ENCODE results near the gene PHACTR2. TPM values are rescaled to one million over a fixed set of nuclear protein-coding genes. Genes with fewer than 3 reads are reported as not detected.

PHACTR2 gene
- total and polyA plus RNA-seq, 2 donors: 5.5 to 9.8 TPM

DNA sequence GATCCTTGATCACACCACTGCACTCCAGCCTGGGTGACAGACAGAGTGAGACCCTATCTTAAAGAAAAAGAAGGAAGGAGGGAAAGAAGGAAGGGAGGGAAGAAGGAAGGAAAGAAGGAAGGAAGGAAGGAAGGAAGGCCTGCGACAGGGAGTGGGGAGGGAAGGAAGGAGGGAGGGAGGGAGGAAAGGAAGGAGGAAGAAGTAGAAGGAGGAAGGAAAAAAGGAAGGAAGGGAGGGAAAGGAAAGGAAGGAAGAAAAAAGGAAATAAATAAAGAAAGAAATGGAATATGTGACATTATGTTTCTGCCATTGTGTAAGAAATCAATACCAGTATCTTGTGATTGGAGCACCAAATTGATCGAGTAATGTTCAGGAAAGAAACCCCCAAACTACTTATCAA lies 16.2 kb downstream of the PHACTR2 start:
- WGBS: 95% methylated on average over 2 of the region's 2 CpGs
- H3K27me3 ChIP-seq (ENCODE audit: control insufficient read depth in 2 of 2, insufficient read depth in 1 of 2, low read length in 1 of 2): no peaks in the 10 kb centered on the region
- no peaks in the 10 kb centered on the region for H3K9me3 ChIP-seq (ENCODE audit: control insufficient read depth in 2 of 2, insufficient read depth in 1 of 2, low read length in 1 of 2)
- H3K27ac ChIP-seq (ENCODE audit: low read depth in 1 of 2, low read length in 1 of 2): no peak overlapping the region
- no peak overlapping the region for H3K4me3 ChIP-seq (ENCODE audit: low read length in 2 of 2)
- peaks cover 0 to 3% of the 10 kb centered on the region in 2 donors for H3K4me1 ChIP-seq (ENCODE audit: control insufficient read depth in 2 of 2, insufficient read depth in 2 of 2, low read length in 2 of 2)
- no peaks in the 10 kb centered on the region for H3K36me3 ChIP-seq (ENCODE audit: control insufficient read depth in 2 of 2, insufficient read depth in 2 of 2, low read length in 1 of 2)
- DNase-seq (ENCODE audit: low read depth in 6 of 9, low spot score in 9 of 9): no peak

GRCh38 chr6:143694560-143694959 lies 16.8 kb downstream of the PHACTR2 start:
- 90% methylated on average over 7 of the region's 7 CpGs for WGBS
- Histone ChIP-seq H3K27me3 (ENCODE audit: control insufficient read depth in 2 of 2, insufficient read depth in 1 of 2, low read length in 1 of 2) (no peaks in the 10 kb centered on the region), H3K36me3 (ENCODE audit: control insufficient read depth in 2 of 2, insufficient read depth in 2 of 2, low read length in 1 of 2) (no peaks in the 10 kb centered on the region), H3K27ac (ENCODE audit: low read depth in 1 of 2, low read length in 1 of 2) (no peak overlapping the region), H3K4me1 (ENCODE audit: control insufficient read depth in 2 of 2, insufficient read depth in 2 of 2, low read length in 2 of 2) (peaks cover 0 to 3% of the 10 kb centered on the region in 2 donors), H3K9me3 (ENCODE audit: control insufficient read depth in 2 of 2, insufficient read depth in 1 of 2, low read length in 1 of 2) (no peaks in the 10 kb centered on the region), H3K4me3 (ENCODE audit: low read length in 2 of 2) (no peak overlapping the region)
- no peak for DNase-seq (ENCODE audit: low read depth in 6 of 9, low spot score in 9 of 9)

DNA sequence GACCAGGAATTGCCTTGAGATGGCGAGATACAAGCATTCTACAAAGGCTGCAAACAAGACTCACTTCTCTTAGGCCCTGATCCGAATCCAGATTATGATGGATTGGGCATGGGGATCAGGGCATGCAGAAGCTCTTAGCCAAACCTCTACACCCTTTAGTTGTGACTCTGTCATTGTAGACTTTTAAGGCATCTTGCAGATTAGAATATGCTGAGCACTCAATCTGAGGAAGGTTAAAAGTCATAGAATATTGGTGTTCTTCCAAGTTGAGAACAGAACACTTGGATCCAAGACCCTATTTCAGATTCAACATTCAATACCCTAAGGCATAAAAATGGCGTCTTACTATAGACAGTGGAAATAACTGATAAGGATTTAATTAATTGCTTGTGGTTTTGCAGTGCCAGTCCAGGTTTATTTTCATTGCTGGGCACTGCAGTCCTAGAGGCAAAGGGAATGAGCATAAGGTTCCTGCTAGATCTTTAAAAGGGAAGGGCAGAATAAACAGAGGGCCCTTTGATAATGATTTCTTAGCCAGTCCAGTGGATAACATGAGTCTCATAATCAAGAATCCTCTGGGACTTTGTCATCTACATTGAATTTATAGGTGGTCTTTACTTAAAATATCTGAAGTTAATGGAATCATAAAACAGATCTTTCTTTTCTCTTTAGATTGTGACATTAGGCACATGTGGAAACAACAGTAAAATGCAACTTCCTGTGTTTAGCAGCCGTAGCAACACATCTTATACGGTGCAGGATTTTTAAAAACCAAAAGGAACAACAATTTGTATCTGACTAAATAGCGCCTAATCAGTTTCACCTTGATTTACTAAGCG lies 17.6 kb downstream of the PHACTR2 start:
- H3K36me3 ChIP-seq (ENCODE audit: control insufficient read depth in 2 of 2, insufficient read depth in 2 of 2, low read length in 1 of 2): no peaks in the 10 kb centered on the region
- 73% methylated on average over 7 of the region's 7 CpGs for WGBS
- no peak overlapping the region for H3K27ac ChIP-seq (ENCODE audit: low read depth in 1 of 2, low read length in 1 of 2)
- peak in 1 of 9 donors; percentile 12 for DNase-seq (ENCODE audit: low read depth in 6 of 9, low spot score in 9 of 9)
- H3K4me3 ChIP-seq (ENCODE audit: low read length in 2 of 2): no peak overlapping the region
- no peaks in the 10 kb centered on the region for H3K27me3 ChIP-seq (ENCODE audit: control insufficient read depth in 2 of 2, insufficient read depth in 1 of 2, low read length in 1 of 2)
- H3K9me3 ChIP-seq (ENCODE audit: control insufficient read depth in 2 of 2, insufficient read depth in 1 of 2, low read length in 1 of 2): no peaks in the 10 kb centered on the region
- no peaks in the 10 kb centered on the region for H3K4me1 ChIP-seq (ENCODE audit: control insufficient read depth in 2 of 2, insufficient read depth in 2 of 2, low read length in 2 of 2)

DNA sequence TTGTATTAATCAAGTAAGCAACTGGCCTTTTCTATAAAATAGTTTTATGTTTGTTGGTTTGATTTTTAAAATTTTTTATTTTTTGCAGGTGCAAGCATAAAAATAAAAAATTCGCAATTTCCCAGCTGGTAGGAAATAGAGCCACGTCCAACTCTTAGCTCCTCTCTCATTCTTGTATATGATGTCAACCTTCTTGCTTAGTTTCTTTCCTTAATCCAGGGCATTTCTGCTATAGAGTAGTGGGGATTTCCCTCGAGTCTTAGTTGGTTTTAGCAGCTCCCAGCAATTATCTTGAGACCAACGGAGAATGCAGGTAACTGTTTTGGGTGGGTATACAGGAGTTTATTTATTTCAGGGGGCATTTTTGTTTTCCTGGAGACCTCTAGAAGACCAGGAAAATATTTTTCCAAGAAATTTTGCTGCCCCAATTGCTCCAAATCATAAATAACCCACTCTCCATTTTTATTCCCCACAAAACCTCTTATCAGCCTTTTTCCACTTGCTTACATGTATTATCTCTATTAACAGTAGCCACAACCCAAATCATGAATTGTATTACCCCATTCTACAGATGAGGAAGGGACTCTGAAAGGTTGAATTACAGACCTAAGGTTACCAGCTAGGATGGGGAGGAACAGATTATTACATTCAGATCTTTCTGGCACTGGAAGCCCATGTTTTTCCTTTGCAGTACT lies 18.4 kb downstream of the PHACTR2 start:
- no peaks in the 10 kb centered on the region for H3K9me3 ChIP-seq (ENCODE audit: control insufficient read depth in 2 of 2, insufficient read depth in 1 of 2, low read length in 1 of 2)
- H3K4me1 ChIP-seq (ENCODE audit: control insufficient read depth in 2 of 2, insufficient read depth in 2 of 2, low read length in 2 of 2): no peaks in the 10 kb centered on the region
- no peaks in the 10 kb centered on the region for H3K36me3 ChIP-seq (ENCODE audit: control insufficient read depth in 2 of 2, insufficient read depth in 2 of 2, low read length in 1 of 2)
- H3K4me3 ChIP-seq (ENCODE audit: low read length in 2 of 2): no peak overlapping the region
- no peak overlapping the region for H3K27ac ChIP-seq (ENCODE audit: low read depth in 1 of 2, low read length in 1 of 2)
- no peak for DNase-seq (ENCODE audit: low read depth in 6 of 9, low spot score in 9 of 9)
- WGBS: 84% methylated on average over 4 of the region's 4 CpGs
- H3K27me3 ChIP-seq (ENCODE audit: control insufficient read depth in 2 of 2, insufficient read depth in 1 of 2, low read length in 1 of 2): no peaks in the 10 kb centered on the region

- DNase-seq (ENCODE audit: low read depth in 6 of 9, low spot score in 9 of 9): no peak
- H3K36me3 ChIP-seq (ENCODE audit: control insufficient read depth in 2 of 2, insufficient read depth in 2 of 2, low read length in 1 of 2): no peaks in the 10 kb centered on the region
- no peak overlapping the region for H3K27ac ChIP-seq (ENCODE audit: low read depth in 1 of 2, low read length in 1 of 2)
- no peaks in the 10 kb centered on the region for H3K27me3 ChIP-seq (ENCODE audit: control insufficient read depth in 2 of 2, insufficient read depth in 1 of 2, low read length in 1 of 2)
- H3K9me3 ChIP-seq (ENCODE audit: control insufficient read depth in 2 of 2, insufficient read depth in 1 of 2, low read length in 1 of 2): no peaks in the 10 kb centered on the region
- no peak overlapping the region for H3K4me3 ChIP-seq (ENCODE audit: low read length in 2 of 2)
- 93% methylated on average over 2 of the region's 2 CpGs for WGBS
- H3K4me1 ChIP-seq (ENCODE audit: control insufficient read depth in 2 of 2, insufficient read depth in 2 of 2, low read length in 2 of 2): no peaks in the 10 kb centered on the region
Observed at GRCh38 chr6:143696664-143697000, 18.9 kb downstream of the PHACTR2 start.

- WGBS: 94% methylated on average over 2 of the region's 2 CpGs
Observed at GRCh38 chr6:143697076-143697800, 19.5 kb downstream of the PHACTR2 start.

DNA sequence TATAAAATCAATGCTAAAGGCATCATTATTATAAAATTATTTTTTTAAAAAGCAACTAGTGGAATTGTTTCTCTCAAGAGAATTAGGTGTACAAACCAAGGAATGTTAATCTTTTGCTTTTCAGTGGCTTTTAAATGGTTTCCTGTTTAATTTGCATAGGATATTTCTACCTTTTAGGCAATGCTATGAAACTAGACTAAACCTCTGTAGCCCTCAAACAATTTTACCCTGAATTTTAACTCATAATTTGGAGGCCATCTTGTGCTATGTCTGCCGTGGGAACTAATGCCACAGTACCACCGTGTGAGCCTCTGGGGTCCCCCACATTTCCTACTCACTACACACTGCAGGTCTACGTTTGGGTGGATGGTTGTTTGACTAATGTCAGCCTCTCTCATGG lies 20.6 kb downstream of the PHACTR2 start:
- H3K4me1 ChIP-seq (ENCODE audit: control insufficient read depth in 2 of 2, insufficient read depth in 2 of 2, low read length in 2 of 2): no peaks in the 10 kb centered on the region
- no peak for DNase-seq (ENCODE audit: low read depth in 6 of 9, low spot score in 9 of 9)
- no peak overlapping the region for H3K27ac ChIP-seq (ENCODE audit: low read depth in 1 of 2, low read length in 1 of 2)

More at GRCh38 chr6:143697076-143697800, 19.5 kb downstream of the PHACTR2 start:
- Histone ChIP-seq H3K27me3 (ENCODE audit: control insufficient read depth in 2 of 2, insufficient read depth in 1 of 2, low read length in 1 of 2) (no peaks in the 10 kb centered on the region), H3K4me1 (ENCODE audit: control insufficient read depth in 2 of 2, insufficient read depth in 2 of 2, low read length in 2 of 2) (no peaks in the 10 kb centered on the region), H3K27ac (ENCODE audit: low read depth in 1 of 2, low read length in 1 of 2) (no peak overlapping the region), H3K9me3 (ENCODE audit: control insufficient read depth in 2 of 2, insufficient read depth in 1 of 2, low read length in 1 of 2) (no peaks in the 10 kb centered on the region), H3K36me3 (ENCODE audit: control insufficient read depth in 2 of 2, insufficient read depth in 2 of 2, low read length in 1 of 2) (no peaks in the 10 kb centered on the region), H3K4me3 (ENCODE audit: low read length in 2 of 2) (no peak overlapping the region)
- no peak for DNase-seq (ENCODE audit: low read depth in 6 of 9, low spot score in 9 of 9)

DNA sequence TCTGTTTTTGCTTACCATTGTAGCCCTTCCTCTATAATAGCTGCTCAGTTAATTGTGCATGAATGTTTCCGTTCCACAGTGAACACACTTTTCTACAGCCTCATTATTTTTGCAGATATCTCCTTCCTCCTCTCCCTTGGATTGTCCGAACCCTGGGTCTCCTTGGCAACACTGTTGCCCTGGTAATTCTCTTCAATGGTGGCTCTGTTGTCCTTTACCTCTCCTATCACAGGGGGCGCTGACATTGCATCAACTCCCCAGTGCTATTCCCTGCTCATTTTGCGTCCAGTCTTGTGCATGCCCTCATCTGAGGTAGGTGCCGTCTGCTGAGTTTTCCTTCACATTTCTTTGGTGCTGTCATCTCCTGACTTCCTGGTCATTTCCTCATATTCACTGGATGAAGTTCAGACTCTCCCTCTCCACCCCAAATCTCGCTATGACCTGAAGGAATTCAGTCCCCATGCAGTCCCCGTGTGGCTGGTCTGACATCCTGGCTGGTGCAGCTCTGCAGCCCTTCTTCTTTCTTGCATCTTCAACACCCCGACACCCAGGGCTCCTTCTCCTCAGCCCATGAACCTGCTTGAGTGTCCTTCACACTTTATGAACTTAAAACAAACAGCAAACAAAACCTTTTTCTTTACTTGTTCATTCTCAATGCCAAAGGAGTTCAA lies 21.1 kb downstream of the PHACTR2 start:
- DNase-seq (ENCODE audit: low read depth in 6 of 9, low spot score in 9 of 9): no peak
- H3K4me1 ChIP-seq (ENCODE audit: control insufficient read depth in 2 of 2, insufficient read depth in 2 of 2, low read length in 2 of 2): no peaks in the 10 kb centered on the region
- no peak overlapping the region for H3K4me3 ChIP-seq (ENCODE audit: low read length in 2 of 2)
- H3K27me3 ChIP-seq (ENCODE audit: control insufficient read depth in 2 of 2, insufficient read depth in 1 of 2, low read length in 1 of 2): no peaks in the 10 kb centered on the region
- WGBS: 96% methylated on average over 8 of the region's 8 CpGs
- H3K9me3 ChIP-seq (ENCODE audit: control insufficient read depth in 2 of 2, insufficient read depth in 1 of 2, low read length in 1 of 2): no peaks in the 10 kb centered on the region
- no peaks in the 10 kb centered on the region for H3K36me3 ChIP-seq (ENCODE audit: control insufficient read depth in 2 of 2, insufficient read depth in 2 of 2, low read length in 1 of 2)
- no peak overlapping the region for H3K27ac ChIP-seq (ENCODE audit: low read depth in 1 of 2, low read length in 1 of 2)

More for the DNA sequence above, 20.6 kb downstream of the PHACTR2 start:
- no peaks in the 10 kb centered on the region for H3K9me3 ChIP-seq (ENCODE audit: control insufficient read depth in 2 of 2, insufficient read depth in 1 of 2, low read length in 1 of 2)
- H3K4me3 ChIP-seq (ENCODE audit: low read length in 2 of 2): no peak overlapping the region
- H3K27me3 ChIP-seq (ENCODE audit: control insufficient read depth in 2 of 2, insufficient read depth in 1 of 2, low read length in 1 of 2): no peaks in the 10 kb centered on the region
- WGBS: 98% methylated on average over 3 of the region's 3 CpGs
- no peaks in the 10 kb centered on the region for H3K36me3 ChIP-seq (ENCODE audit: control insufficient read depth in 2 of 2, insufficient read depth in 2 of 2, low read length in 1 of 2)
